22Rv1 (cell line): Measurements from ENCODE around the gene TP53BP2.

Experiments used
- ZFX ChIP-seq: fragments of 450-650 bp; IDR thresholded peaks from 2 replicates; pipeline ENCODE4 v1.6.1; 2017; ENCODE audit warnings: antibody characterized with exemption, borderline replicate concordance
- TF ChIP-seq, protein P1 (sequence below): fragments of 450-650 bp; IDR thresholded peaks from 2 replicates; pipeline ENCODE4 v1.5.1; 2017; ENCODE audit warnings: mild to moderate bottlenecking

DNA sequence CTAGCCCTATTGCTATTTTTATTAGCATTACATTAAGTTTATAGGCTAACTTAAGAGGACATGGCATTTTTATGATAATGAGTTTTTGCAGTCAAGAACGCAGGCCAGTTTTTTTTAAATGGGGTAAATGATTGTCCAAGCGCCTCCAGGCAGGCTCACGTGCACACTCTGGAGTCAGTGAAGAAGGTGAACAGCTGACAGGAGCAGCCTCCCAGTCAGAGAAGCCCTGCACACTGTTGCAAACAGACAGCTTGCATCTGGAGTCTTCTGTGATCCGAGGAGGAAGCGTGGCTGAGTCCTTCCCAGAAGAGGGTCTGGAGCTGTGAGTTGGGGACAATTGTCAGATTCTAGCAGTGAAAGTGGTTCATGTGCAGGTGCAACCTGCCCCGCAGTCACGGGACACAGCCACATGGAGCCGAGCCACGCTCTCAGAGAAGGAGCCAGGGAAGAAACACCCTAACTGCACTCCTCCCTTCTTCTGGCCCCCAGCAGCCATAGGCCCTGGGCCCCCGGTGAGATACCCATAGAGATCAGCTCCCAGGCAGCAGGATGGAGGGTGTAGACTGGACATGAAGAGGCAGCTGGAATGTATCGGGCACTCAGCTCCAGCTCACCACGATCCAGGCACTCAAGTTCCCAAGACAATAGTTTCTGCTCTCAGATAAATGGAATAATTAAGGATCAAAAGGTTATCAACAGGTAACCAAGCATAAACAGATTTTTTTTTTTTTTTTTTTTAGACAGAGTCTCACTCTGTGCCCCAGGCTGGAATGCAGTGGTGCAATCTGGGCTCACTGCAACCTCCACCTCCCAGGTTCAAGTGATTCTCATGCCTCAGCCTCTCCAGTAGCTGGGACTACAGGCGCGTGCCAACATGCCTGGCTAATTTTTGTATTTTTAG lies 107.0 kb downstream of the TP53BP2 start:
- TF ChIP-seq, protein P1, sequence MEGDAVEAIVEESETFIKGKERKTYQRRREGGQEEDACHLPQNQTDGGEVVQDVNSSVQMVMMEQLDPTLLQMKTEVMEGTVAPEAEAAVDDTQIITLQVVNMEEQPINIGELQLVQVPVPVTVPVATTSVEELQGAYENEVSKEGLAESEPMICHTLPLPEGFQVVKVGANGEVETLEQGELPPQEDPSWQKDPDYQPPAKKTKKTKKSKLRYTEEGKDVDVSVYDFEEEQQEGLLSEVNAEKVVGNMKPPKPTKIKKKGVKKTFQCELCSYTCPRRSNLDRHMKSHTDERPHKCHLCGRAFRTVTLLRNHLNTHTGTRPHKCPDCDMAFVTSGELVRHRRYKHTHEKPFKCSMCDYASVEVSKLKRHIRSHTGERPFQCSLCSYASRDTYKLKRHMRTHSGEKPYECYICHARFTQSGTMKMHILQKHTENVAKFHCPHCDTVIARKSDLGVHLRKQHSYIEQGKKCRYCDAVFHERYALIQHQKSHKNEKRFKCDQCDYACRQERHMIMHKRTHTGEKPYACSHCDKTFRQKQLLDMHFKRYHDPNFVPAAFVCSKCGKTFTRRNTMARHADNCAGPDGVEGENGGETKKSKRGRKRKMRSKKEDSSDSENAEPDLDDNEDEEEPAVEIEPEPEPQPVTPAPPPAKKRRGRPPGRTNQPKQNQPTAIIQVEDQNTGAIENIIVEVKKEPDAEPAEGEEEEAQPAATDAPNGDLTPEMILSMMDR: peak; percentile 17; the same call in 1 of the 2 replicates
- TF ChIP-seq ZFX: no peak
